ENCODE measurements around the gene AP2B1. TPM values are rescaled to one million over a fixed set of nuclear protein-coding genes. Genes with fewer than 3 reads are reported as not detected.
A peak's percentile ranks its signal among the peaks of the same experiment; 100 is the strongest.

Gene AP2B1
- polyA plus RNA-seq = 151 to 209 TPM (median 189 TPM) in 3 replicates
- polyA plus RNA-seq (2011; ENCODE audit: low read depth) = 75.5 TPM
- 159 and 240 TPM in 2 replicates for polyA plus RNA-seq (2011; cell fraction: cytosol; rRNA removed)
- polyA plus RNA-seq (2011; cell fraction: nucleus; rRNA removed) = 144 and 149 TPM in 2 replicates
- 42.0 and 163 TPM in 2 replicates for polyA plus RNA-seq (2012; ENCODE audit: low replicate concordance)
- 179 to 376 TPM (median 320 TPM) in 3 replicates for polyA minus RNA-seq
- 215 TPM for polyA minus RNA-seq (2011; cell fraction: cytosol; rRNA and poly(A)+ RNA removed)
- 98.2 and 178 TPM in 2 replicates for polyA minus RNA-seq (2011; cell fraction: nucleus; rRNA and poly(A)+ RNA removed)

DNA sequence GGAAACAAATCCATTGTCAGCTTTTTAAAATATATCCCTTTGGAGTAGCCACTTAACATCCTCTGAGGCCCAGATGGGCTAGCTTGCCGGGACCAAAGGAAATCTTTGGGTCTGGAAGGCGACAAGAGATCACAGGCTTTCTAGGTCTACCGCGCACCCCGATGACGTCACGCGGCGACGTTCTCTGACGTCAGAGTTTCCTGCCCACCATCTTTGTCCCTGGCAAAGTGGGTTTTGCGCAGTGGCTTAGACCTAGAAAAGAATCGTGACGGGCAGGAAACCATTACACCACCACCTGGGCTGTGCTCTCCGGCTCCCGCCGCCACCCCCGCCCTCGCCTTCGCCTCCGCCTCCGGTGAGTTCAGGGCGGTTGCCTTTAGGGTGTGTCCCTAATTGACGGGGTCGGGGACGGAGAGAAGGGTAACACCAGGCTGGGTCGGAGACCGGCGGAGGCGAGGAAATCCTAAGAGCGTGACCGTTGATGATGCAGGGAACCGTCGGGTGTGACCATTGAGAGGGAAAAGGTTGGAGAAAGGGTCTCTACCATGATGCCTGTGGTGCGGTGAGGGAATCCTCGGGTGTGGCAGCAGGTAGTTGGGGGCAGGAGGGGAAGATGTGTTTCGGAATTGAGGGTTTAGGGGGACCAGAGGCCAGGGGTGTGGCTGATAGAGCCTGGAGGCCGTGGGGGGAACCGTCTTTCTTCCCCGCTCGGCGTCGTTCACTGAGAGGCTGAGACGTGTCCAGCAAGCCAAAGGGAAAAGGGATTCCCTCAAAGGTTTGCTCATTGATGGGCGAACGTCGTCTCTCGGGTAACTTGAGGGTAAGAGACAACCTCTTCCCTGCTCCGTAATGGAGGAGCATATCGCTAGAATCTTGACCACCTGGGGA lies at the start of gene AP2B1:
Gene AP2B1 (plus strand): TSS at position 249 of the 888 bp plus-strand sequence. CDS start 6,709 bp downstream, outside the sequence.
- Histone ChIP-seq H3K27ac (ENCODE audit: control insufficient read depth, insufficient read depth, low read length) (peak within 1 kb of the TSS; percentile 98), H2AFZ (ENCODE audit: control insufficient read depth, low read length) (peak within 1 kb of the TSS; percentile 92), H3K27me3 (ENCODE audit: control insufficient read depth, extremely low read depth, insufficient read depth, low read length) (no peaks in the 10 kb centered on the region), H3K9me3 (ENCODE audit: control insufficient read depth, low read depth, low read length) (no peaks in the 10 kb centered on the region), H3K4me3 (ENCODE audit: control insufficient read depth in 2 of 3, extremely low read depth in 1 of 3, insufficient read depth in 2 of 3, low read depth in 1 of 3, low read length in 3 of 3) (peak within 1 kb of the TSS; percentile 75 to 96 (median 85)), H3K36me3 (ENCODE audit: control insufficient read depth in 2 of 2, extremely low read depth in 1 of 2, insufficient read depth in 2 of 2, low read length in 2 of 2) (no peaks in the 10 kb centered on the region), H3K4me2 (ENCODE audit: control insufficient read depth, extremely low read depth, insufficient read depth, low read depth, low read length) (peak within 1 kb of the TSS; percentile 65), H3K9ac (ENCODE audit: control insufficient read depth, extremely low read depth, insufficient read depth, low read length) (peak within 1 kb of the TSS; percentile 99), H3K4me1 (ENCODE audit: control insufficient read depth, extremely low read depth, insufficient read depth, low read length) (peaks cover 15% of the 10 kb centered on the region), H3K79me2 (ENCODE audit: control insufficient read depth, insufficient read depth, low read length) (peaks cover 41% of the 10 kb centered on the region), H3K9me1 (ENCODE audit: control insufficient read depth, extremely low read depth, insufficient read depth, low read length) (no peaks in the 10 kb centered on the region), H4K20me1 (ENCODE audit: control insufficient read depth, extremely low read depth, insufficient read depth, low read length) (peaks cover 7% of the 10 kb centered on the region)
- DNase-seq (ENCODE audit: low read depth, low spot score) = peak; percentile 87
- peak; percentile 91 for FAIRE-seq
- TF ChIP-seq EZH2 (IDR thresholded peaks at IDR 0.05; ENCODE audit: low read length) = no peak
- TF ChIP-seq, protein P1, sequence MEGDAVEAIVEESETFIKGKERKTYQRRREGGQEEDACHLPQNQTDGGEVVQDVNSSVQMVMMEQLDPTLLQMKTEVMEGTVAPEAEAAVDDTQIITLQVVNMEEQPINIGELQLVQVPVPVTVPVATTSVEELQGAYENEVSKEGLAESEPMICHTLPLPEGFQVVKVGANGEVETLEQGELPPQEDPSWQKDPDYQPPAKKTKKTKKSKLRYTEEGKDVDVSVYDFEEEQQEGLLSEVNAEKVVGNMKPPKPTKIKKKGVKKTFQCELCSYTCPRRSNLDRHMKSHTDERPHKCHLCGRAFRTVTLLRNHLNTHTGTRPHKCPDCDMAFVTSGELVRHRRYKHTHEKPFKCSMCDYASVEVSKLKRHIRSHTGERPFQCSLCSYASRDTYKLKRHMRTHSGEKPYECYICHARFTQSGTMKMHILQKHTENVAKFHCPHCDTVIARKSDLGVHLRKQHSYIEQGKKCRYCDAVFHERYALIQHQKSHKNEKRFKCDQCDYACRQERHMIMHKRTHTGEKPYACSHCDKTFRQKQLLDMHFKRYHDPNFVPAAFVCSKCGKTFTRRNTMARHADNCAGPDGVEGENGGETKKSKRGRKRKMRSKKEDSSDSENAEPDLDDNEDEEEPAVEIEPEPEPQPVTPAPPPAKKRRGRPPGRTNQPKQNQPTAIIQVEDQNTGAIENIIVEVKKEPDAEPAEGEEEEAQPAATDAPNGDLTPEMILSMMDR (optimal IDR thresholded peaks at IDR 0.05 in 1 of 3, IDR thresholded peaks at IDR 0.05 in 1 of 3, conservative IDR thresholded peaks at IDR 0.05 in 1 of 3; ENCODE audit: extremely low read depth in 1 of 3, insufficient read depth in 2 of 3, low read length in 3 of 3) = no peak
- dilution Hi-C loops (cut with MboI; ENCODE audit: extremely low pct_ligation_motif_present, low sequenced_read_pairs) = no loop called here

GRCh38 chr17:35537601-35538141 lies 49.5 kb upstream of the AP2B1 start, which contains the start of gene SLFN12L:
TSS of gene SLFN12L (minus strand) at chr17:35537678. CDS start at chr17:35522364, 15,314 bp downstream.
- Histone ChIP-seq H3K9ac (ENCODE audit: control insufficient read depth, extremely low read depth, insufficient read depth, low read length) (no peak within 1 kb of the TSS), H3K27me3 (ENCODE audit: control insufficient read depth, extremely low read depth, insufficient read depth, low read length) (no peaks in the 10 kb centered on the region), H3K4me3 (ENCODE audit: control insufficient read depth in 2 of 3, extremely low read depth in 1 of 3, insufficient read depth in 2 of 3, low read depth in 1 of 3, low read length in 3 of 3) (no peak within 1 kb of the TSS), H3K9me1 (ENCODE audit: control insufficient read depth, extremely low read depth, insufficient read depth, low read length) (no peaks in the 10 kb centered on the region), H3K36me3 (ENCODE audit: control insufficient read depth in 2 of 2, extremely low read depth in 1 of 2, insufficient read depth in 2 of 2, low read length in 2 of 2) (no peaks in the 10 kb centered on the region), H3K4me2 (ENCODE audit: control insufficient read depth, extremely low read depth, insufficient read depth, low read depth, low read length) (no peak within 1 kb of the TSS), H3K9me3 (ENCODE audit: control insufficient read depth, low read depth, low read length) (no peaks in the 10 kb centered on the region), H3K4me1 (ENCODE audit: control insufficient read depth, extremely low read depth, insufficient read depth, low read length) (no peaks in the 10 kb centered on the region), H3K79me2 (ENCODE audit: control insufficient read depth, insufficient read depth, low read length) (no peaks in the 10 kb centered on the region), H3K27ac (ENCODE audit: control insufficient read depth, insufficient read depth, low read length) (no peak within 1 kb of the TSS), H2AFZ (ENCODE audit: control insufficient read depth, low read length) (no peak within 1 kb of the TSS), H4K20me1 (ENCODE audit: control insufficient read depth, extremely low read depth, insufficient read depth, low read length) (no peaks in the 10 kb centered on the region)
- TF ChIP-seq, protein P1 (optimal IDR thresholded peaks at IDR 0.05 in 1 of 3, IDR thresholded peaks at IDR 0.05 in 1 of 3, conservative IDR thresholded peaks at IDR 0.05 in 1 of 3; ENCODE audit: extremely low read depth in 1 of 3, insufficient read depth in 2 of 3, low read length in 3 of 3) = no peak
- TF ChIP-seq EZH2 (IDR thresholded peaks at IDR 0.05; ENCODE audit: low read length) = no peak
- dilution Hi-C loops (cut with MboI; ENCODE audit: extremely low pct_ligation_motif_present, low sequenced_read_pairs) = no loop called here
- no peak for FAIRE-seq
- DNase-seq (ENCODE audit: low read depth, low spot score) = no peak
